T-helper 2 cell treated with Interferon-gamma antibody and Interleukin-4, amounts not matched to agents 5 μg/mL and 100 μg/mL, for 36 hours (primary cell): Measurements from ENCODE around the gene CD58.
A peak's percentile ranks its signal among the peaks of the same experiment; 100 is the strongest.

Experiments used
- DNase-seq: peaks from one replicate; pipeline ENCODE4 v3.0.0; 2021; ENCODE audit warnings: low spot score
- H3K27ac Mint-ChIP-seq: one replicate; pipeline ENCODE4 v1.8.0; 2021; ENCODE audit warnings: mild to moderate bottlenecking, mixed read lengths
- H3K27me3 Mint-ChIP-seq: one replicate; pipeline ENCODE4 v1.8.0; 2021; ENCODE audit warnings: low read depth, mixed read lengths
- H3K36me3 Mint-ChIP-seq: one replicate; pipeline ENCODE4 v1.8.0; 2021; ENCODE audit warnings: low read depth, mixed read lengths
- H3K4me1 Mint-ChIP-seq: one replicate; pipeline ENCODE4 v1.8.0; 2021; ENCODE audit warnings: low read depth, mixed read lengths
- H3K4me3 Mint-ChIP-seq: one replicate; pipeline ENCODE4 v1.8.0; 2022; ENCODE audit warnings: mild to moderate bottlenecking, moderate library complexity, mixed read lengths
- H3K9me3 Mint-ChIP-seq: one replicate; pipeline ENCODE4 v1.8.0; 2021; ENCODE audit warnings: mixed read lengths

CD58 gene

GRCh38 chr1:116487583-116487982 is 83.2 kb downstream of the CD58 start:
- Mint-ChIP-seq H3K36me3 (no peaks in the 10 kb centered on the region), H3K4me3 (no peak overlapping the region), H3K4me1 (peaks cover 7% of the 10 kb centered on the region), H3K27ac (no peak overlapping the region), H3K27me3 (no peaks in the 10 kb centered on the region), H3K9me3 (no peaks in the 10 kb centered on the region)
- no peak for DNase-seq

DNA sequence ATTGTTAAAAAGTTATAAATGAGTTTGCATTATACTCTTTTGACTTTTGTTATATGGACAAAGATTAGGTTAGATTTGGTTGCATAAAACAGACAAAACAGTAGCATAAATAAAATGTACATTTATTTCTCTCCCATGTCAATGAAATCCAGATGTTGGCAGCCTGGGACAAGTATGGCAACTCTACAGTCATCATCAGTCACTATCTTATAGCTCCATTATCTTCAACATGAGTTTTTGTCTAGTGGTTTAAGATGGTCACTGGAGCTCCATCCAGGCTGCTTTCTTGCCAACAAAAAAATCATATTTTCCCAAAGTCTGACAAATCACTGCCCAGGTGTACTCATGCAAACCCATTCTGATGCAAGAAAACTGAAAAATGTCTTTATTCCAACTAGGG is 83.8 kb downstream of the CD58 start:
- Mint-ChIP-seq H3K36me3 (no peaks in the 10 kb centered on the region), H3K27me3 (no peaks in the 10 kb centered on the region), H3K4me1 (peaks cover 7% of the 10 kb centered on the region), H3K27ac (no peak overlapping the region), H3K4me3 (no peak overlapping the region), H3K9me3 (no peaks in the 10 kb centered on the region)
- DNase-seq = no peak

- DNase-seq = no peak
- peaks cover 5% of the 10 kb centered on the region for H3K4me1 Mint-ChIP-seq
These were observed 84.4 kb downstream of the CD58 start for GRCh38 chr1:116486424-116486823.

DNA sequence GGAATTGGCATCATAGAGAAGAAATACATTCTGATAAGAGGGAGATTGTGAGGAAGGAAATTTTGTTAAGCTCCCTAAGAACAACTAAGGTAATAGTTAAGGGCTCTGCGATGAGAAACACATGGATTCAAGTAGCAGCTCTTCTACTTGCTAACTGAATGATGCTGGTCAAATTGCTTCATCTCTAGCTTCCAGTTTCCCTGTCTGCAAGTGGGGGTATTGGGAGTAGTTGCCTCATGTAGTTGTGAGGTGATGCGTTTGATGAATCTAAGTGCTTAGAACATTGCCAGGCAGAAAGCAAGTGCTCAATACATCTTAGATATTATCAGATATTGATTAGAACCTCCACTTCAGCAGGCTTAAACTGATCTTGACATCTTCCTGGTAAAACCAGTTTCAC is 84.8 kb downstream of the CD58 start:
- no peak overlapping the region for H3K27ac Mint-ChIP-seq
- no peaks in the 10 kb centered on the region for H3K9me3 Mint-ChIP-seq
- peaks cover 5% of the 10 kb centered on the region for H3K4me1 Mint-ChIP-seq
- no peak for DNase-seq
- H3K36me3 Mint-ChIP-seq = no peaks in the 10 kb centered on the region
- no peaks in the 10 kb centered on the region for H3K27me3 Mint-ChIP-seq
- no peak overlapping the region for H3K4me3 Mint-ChIP-seq

More at GRCh38 chr1:116486424-116486823, 84.4 kb downstream of the CD58 start:
- no peak overlapping the region for H3K4me3 Mint-ChIP-seq
- no peaks in the 10 kb centered on the region for H3K27me3 Mint-ChIP-seq
- H3K9me3 Mint-ChIP-seq = no peaks in the 10 kb centered on the region
- no peaks in the 10 kb centered on the region for H3K36me3 Mint-ChIP-seq
- no peak overlapping the region for H3K27ac Mint-ChIP-seq

DNA sequence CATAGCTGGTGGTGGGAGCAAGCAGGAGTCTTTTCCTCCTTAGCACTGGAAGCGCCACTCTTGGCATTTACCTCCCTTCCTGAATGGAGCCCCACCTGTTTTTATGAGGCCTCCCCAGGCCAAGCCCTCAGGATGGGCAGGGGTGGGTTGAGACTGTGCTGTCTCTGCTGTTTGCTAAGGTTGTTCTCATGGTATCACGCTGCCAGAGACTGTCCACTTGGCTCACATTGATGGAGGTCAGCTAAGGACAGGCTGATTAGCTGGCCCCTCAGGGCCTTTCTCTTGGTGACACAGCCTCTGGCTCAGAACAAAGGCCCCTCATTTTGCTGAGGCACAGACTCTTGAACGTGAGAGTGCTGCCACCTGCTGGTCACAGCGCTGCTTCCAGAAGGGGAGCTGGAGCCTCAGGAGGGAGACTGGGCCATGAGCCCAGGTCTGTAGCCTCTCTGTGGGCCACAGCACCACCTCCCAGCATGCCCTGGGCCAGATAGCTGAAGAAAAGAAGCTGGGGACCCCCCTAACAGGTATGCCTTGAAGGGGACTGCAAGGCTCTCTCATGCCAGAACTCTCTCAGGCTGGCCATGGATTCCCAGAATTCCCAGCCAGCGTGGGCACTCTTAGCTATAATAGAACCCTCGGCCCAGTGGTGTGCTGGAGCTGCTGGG is 85.6 kb downstream of the CD58 start:
- no peak overlapping the region for H3K4me3 Mint-ChIP-seq
- DNase-seq = peak; percentile 56
- peaks cover 5% of the 10 kb centered on the region for H3K4me1 Mint-ChIP-seq
- no peaks in the 10 kb centered on the region for H3K9me3 Mint-ChIP-seq
- no peaks in the 10 kb centered on the region for H3K27me3 Mint-ChIP-seq
- H3K27ac Mint-ChIP-seq = no peak overlapping the region
- no peaks in the 10 kb centered on the region for H3K36me3 Mint-ChIP-seq

DNA sequence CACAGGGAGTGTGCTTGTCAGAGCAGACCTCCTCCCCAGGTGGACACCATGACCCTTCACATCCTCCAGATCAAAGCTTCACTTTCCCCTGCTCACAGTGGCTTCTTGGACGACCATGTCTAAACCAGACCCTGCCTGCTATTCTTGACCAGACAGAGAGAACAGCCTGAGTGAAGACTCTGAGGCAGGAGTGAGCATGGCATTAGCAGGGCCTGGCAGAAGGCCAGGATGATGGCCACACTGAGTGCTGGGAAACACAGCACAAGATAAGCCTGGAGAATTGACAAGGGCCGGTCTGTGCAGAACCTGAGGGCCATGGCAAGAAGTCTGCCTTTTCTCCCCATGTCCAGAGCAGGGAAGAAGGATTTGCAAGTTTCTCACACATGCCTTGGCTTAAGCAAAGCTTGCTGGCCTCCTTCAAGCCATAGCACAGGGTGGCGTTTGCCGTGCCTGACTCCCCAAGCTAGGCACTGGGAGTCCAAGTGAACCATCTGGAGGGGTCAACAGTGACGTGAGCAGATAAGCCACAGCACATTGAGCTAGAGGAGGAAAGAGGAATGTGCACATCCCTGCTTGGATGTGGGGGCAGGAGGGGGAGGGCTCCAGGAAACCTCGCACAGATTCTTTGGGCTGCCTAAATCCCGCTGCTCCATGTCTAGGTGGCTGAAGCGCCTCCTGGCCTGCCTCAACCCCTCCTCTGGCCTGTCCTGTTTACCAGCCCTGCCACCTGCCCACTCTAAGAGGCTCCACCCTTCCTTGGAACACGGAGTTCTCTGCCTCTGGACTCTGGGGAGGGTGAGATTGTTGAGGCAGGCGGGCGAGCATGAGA is 87.1 kb downstream of the CD58 start:
- Mint-ChIP-seq H3K36me3 (no peaks in the 10 kb centered on the region), H3K4me1 (no peaks in the 10 kb centered on the region), H3K9me3 (no peaks in the 10 kb centered on the region), H3K27ac (no peak overlapping the region), H3K27me3 (no peaks in the 10 kb centered on the region), H3K4me3 (no peak overlapping the region)
- no peak for DNase-seq

DNA sequence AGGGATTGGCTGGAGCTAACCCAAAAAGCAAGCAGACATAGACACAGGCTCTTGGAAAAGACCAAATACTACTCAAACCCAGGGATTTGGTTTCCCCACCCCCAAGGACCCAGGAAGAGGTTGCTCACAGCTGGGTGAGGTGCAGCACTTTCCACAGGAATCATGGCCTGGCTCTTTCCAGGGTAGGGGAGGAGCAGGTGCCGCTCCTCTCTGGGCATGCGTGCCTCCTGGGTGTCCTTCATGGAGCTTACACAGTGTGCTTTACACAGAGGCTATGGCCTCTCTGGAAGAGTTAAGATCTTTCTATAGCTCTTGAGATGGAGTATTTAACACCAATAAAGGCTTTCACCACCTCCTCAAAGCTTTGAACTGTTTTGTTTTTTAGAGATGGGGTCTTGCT is 88.3 kb downstream of the CD58 start:
- DNase-seq = no peak
- H3K27me3 Mint-ChIP-seq = no peaks in the 10 kb centered on the region

DNA sequence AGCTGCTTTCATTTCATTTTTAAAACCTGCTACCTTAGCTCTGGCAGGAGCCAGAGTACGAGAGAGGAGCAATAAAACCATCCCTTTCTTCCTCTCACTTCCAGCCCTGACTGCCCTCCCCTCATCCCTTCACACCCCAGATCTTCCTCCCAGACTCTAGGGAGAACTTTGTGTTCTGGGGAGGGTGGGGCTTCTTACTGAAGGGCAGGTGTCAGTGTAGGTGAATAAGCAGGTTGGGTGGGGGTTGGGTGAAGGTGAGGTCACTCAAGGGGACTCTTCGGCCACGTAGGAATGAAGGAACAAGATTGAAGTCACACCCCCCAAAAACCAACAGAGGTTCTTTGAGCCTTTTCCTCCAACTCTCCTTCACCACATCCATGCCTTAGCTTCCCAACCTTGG is 88.9 kb downstream of the CD58 start:
- no peaks in the 10 kb centered on the region for H3K36me3 Mint-ChIP-seq
- no peak overlapping the region for H3K4me3 Mint-ChIP-seq
- no peaks in the 10 kb centered on the region for H3K4me1 Mint-ChIP-seq
- no peaks in the 10 kb centered on the region for H3K27me3 Mint-ChIP-seq
- no peaks in the 10 kb centered on the region for H3K9me3 Mint-ChIP-seq
- H3K27ac Mint-ChIP-seq = no peak overlapping the region
- DNase-seq = no peak

More for the DNA sequence above, 88.3 kb downstream of the CD58 start:
- H3K4me3 Mint-ChIP-seq = no peak overlapping the region
- H3K27ac Mint-ChIP-seq = no peak overlapping the region
- no peaks in the 10 kb centered on the region for H3K4me1 Mint-ChIP-seq
- H3K9me3 Mint-ChIP-seq = no peaks in the 10 kb centered on the region
- H3K36me3 Mint-ChIP-seq = no peaks in the 10 kb centered on the region

GRCh38 chr1:116478621-116479020 is 92.2 kb downstream of the CD58 start:
- no peaks in the 10 kb centered on the region for H3K36me3 Mint-ChIP-seq
- H3K27ac Mint-ChIP-seq = no peak overlapping the region
- H3K27me3 Mint-ChIP-seq = no peaks in the 10 kb centered on the region
- H3K4me3 Mint-ChIP-seq = no peak overlapping the region
- no peaks in the 10 kb centered on the region for H3K9me3 Mint-ChIP-seq
- no peak for DNase-seq
- no peaks in the 10 kb centered on the region for H3K4me1 Mint-ChIP-seq

- Mint-ChIP-seq H3K27ac (no peak overlapping the region), H3K4me3 (no peak overlapping the region), H3K4me1 (no peaks in the 10 kb centered on the region), H3K36me3 (no peaks in the 10 kb centered on the region), H3K9me3 (no peaks in the 10 kb centered on the region), H3K27me3 (no peaks in the 10 kb centered on the region)
- no peak for DNase-seq
These were observed 93.4 kb downstream of the CD58 start for GRCh38 chr1:116477429-116477828.

- H3K4me1 Mint-ChIP-seq = no peaks in the 10 kb centered on the region
- H3K4me3 Mint-ChIP-seq = no peak overlapping the region
- peaks cover 5% of the 10 kb centered on the region for H3K27me3 Mint-ChIP-seq
- no peak overlapping the region for H3K27ac Mint-ChIP-seq
- H3K9me3 Mint-ChIP-seq = no peaks in the 10 kb centered on the region
- DNase-seq = no peak
- no peaks in the 10 kb centered on the region for H3K36me3 Mint-ChIP-seq
These were observed 94.5 kb downstream of the CD58 start for GRCh38 chr1:116476321-116476720.

DNA sequence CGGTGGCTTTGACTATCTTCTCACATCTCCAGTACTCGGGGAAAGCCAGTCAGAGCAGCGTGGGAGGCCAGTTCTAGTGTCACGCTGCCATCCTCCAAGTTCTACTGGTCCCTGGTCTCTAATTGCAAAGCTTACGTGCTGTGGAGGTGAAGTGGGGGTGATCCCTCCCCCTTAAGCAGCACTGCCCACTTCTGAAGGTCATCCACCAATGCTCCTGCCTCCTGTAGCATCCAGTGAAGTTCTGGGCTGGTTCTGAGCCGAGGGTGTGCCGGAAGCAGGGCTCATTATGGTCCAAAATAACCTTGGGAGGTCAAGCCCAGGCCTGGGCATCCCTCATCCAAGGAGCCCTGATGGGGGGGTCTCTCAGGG is 95.0 kb downstream of the CD58 start:
- Mint-ChIP-seq H3K4me3 (no peak overlapping the region), H3K4me1 (no peaks in the 10 kb centered on the region)

GRCh38 chr1:116474921-116475849 is 95.6 kb downstream of the CD58 start:
- H3K27me3 Mint-ChIP-seq = peaks cover 5% of the 10 kb centered on the region
- no peaks in the 10 kb centered on the region for H3K4me1 Mint-ChIP-seq
- H3K36me3 Mint-ChIP-seq = no peaks in the 10 kb centered on the region
- no peaks in the 10 kb centered on the region for H3K9me3 Mint-ChIP-seq
- H3K27ac Mint-ChIP-seq = no peak overlapping the region
- no peak for DNase-seq
- no peak overlapping the region for H3K4me3 Mint-ChIP-seq

More for the DNA sequence above, 95.0 kb downstream of the CD58 start:
- Mint-ChIP-seq H3K9me3 (no peaks in the 10 kb centered on the region), H3K27me3 (peaks cover 5% of the 10 kb centered on the region), H3K27ac (no peak overlapping the region), H3K36me3 (no peaks in the 10 kb centered on the region)
- DNase-seq = no peak

GRCh38 chr1:116472431-116472961 is 98.3 kb downstream of the CD58 start:
- no peaks in the 10 kb centered on the region for H3K36me3 Mint-ChIP-seq
- no peaks in the 10 kb centered on the region for H3K9me3 Mint-ChIP-seq
- no peak overlapping the region for H3K4me3 Mint-ChIP-seq
- DNase-seq = no peak
- no peaks in the 10 kb centered on the region for H3K4me1 Mint-ChIP-seq
- H3K27ac Mint-ChIP-seq = no peak overlapping the region
- H3K27me3 Mint-ChIP-seq = peaks cover 10% of the 10 kb centered on the region
